IMR-90 (cell line): ENCODE measurements around the gene TUBGCP6. TPM values are rescaled to one million over a fixed set of nuclear protein-coding genes. Genes with fewer than 3 reads are reported as not detected.

Experiments
- ATAC-seq: fragments of 200-7000 bp; cut with Tn5 transposase; 2 replicates; pipeline ENCODE4 v1.9.1; 2020; ENCODE audit warnings: low read depth, mild to moderate bottlenecking, moderate library complexity
- BruUV-seq: library from RNA; stranded (reverse); fragments of 400-500 nt; replicated peaks from 2 replicates; lab custom pipeline; 2021; lab: Mats Ljungman, UMichigan
- CTCF ChIA-PET: fragments of 300-600 bp; formaldehyde crosslinking; extraction: SDS; loops from one replicate; lab custom pipeline; 2021; ENCODE audit warnings: antibody characterized with exemption; lab: Yijun Ruan, JAX
- POLR2A ChIA-PET: fragments of 300-600 bp; sonication (Branson Sonifier 250); formaldehyde crosslinking; loops from one replicate; lab custom pipeline; 2022; ENCODE audit warnings: antibody characterized with exemption; ENCODE audit not compliant: unreplicated experiment; lab: Charles Lee
- DNase-seq: peaks from one replicate; pipeline ENCODE4 v3.0.0; 2013
- H2AFZ ChIP-seq: replicated peaks from 2 replicates; pipeline ENCODE3; 2013; ENCODE audit warnings: low read length, mild to moderate bottlenecking; ENCODE audit not compliant: poor library complexity
- H2AK5ac ChIP-seq: 2 replicates; pipeline ENCODE4 v1.6.1; 2013; ENCODE audit warnings: low read depth, low read length, inconsistent platforms
- H2AK9ac ChIP-seq: replicated peaks from 2 replicates; pipeline ENCODE3; 2013; ENCODE audit warnings: mild to moderate bottlenecking, low read depth, low read length, moderate library complexity; ENCODE audit not compliant: poor library complexity
- H2BK120ac ChIP-seq: 2 replicates; pipeline ENCODE4 v1.6.1; 2013; ENCODE audit warnings: low read depth, low read length, inconsistent platforms
- H2BK15ac ChIP-seq: 3 replicates; pipeline ENCODE4 v1.6.1; 2013; ENCODE audit warnings: low read depth, low read length, inconsistent platforms
- H2BK20ac ChIP-seq: 2 replicates; pipeline ENCODE4 v1.6.1; 2013; ENCODE audit warnings: low read depth, mild to moderate bottlenecking, inconsistent platforms, low read length, moderate library complexity
- H2BK5ac ChIP-seq: 2 replicates; pipeline ENCODE4 v1.6.1; 2013; ENCODE audit warnings: mild to moderate bottlenecking, low read depth, low read length, inconsistent platforms; ENCODE audit not compliant: poor library complexity, severe bottlenecking
- H3K14ac ChIP-seq: replicated peaks from 2 replicates; pipeline ENCODE4 v1.6.1; 2013; ENCODE audit warnings: low read depth, low read length, inconsistent platforms
- H3K18ac ChIP-seq: 2 replicates; pipeline ENCODE4 v1.6.1; 2013; ENCODE audit warnings: low read depth, low read length, control low read depth
- H3K23ac ChIP-seq: 2 replicates; pipeline ENCODE4 v1.6.1; 2013; ENCODE audit warnings: low read depth, low read length, inconsistent platforms
- H3K27ac ChIP-seq: 2 replicates; pipeline ENCODE4 v1.5.1; 2013; ENCODE audit warnings: mild to moderate bottlenecking, control low read depth, low read length; ENCODE audit not compliant: insufficient read depth
- H3K27me3 ChIP-seq: 2 replicates; pipeline ENCODE4 v1.6.1; 2013; ENCODE audit warnings: low read length; ENCODE audit not compliant: control insufficient read depth, insufficient read depth
- H3K36me3 ChIP-seq: 2 replicates; pipeline ENCODE4 v1.6.1; 2013; ENCODE audit warnings: low read length, mixed read lengths; ENCODE audit not compliant: control insufficient read depth, insufficient read depth
- H3K4ac ChIP-seq: 2 replicates; pipeline ENCODE4 v1.6.1; 2013; ENCODE audit warnings: low read depth, low read length, inconsistent platforms
- H3K4me1 ChIP-seq: 2 replicates; pipeline ENCODE4 v1.6.1; 2013; ENCODE audit warnings: low read length, mixed read lengths; ENCODE audit not compliant: control insufficient read depth, insufficient read depth
- H3K4me2 ChIP-seq: 2 replicates; pipeline ENCODE4 v1.6.1; 2013; ENCODE audit warnings: low read depth, mild to moderate bottlenecking, control low read depth, low read length, moderate library complexity
- H3K4me3 ChIP-seq: 2 replicates; pipeline ENCODE4 v1.5.1; 2013; ENCODE audit warnings: low read depth, mild to moderate bottlenecking, control low read depth, low read length, moderate library complexity; ENCODE audit not compliant: insufficient read depth
- H3K56ac ChIP-seq: 2 replicates; pipeline ENCODE4 v1.6.1; 2013; ENCODE audit warnings: low read length, inconsistent platforms; ENCODE audit not compliant: insufficient read depth; ENCODE audit errors: extremely low read depth
- H3K79me1 ChIP-seq, 2 experiments: 2 replicates each; pipeline ENCODE4 v1.6.1; 2013; ENCODE audit warnings: low read length in 2 of 2, inconsistent platforms in 1 of 2, low read depth in 1 of 2
- H3K9ac ChIP-seq: 2 replicates; pipeline ENCODE4 v1.6.1; 2013; ENCODE audit warnings: low read depth, low read length, control low read depth
- H3K9me1 ChIP-seq: 2 replicates; pipeline ENCODE4 v1.6.1; 2013; ENCODE audit warnings: low read length, inconsistent platforms; ENCODE audit not compliant: insufficient read depth
- H3K9me3 ChIP-seq: 2 replicates; pipeline ENCODE4 v1.6.1; 2013; ENCODE audit warnings: low read length; ENCODE audit not compliant: control insufficient read depth, insufficient read depth
- H4K20me1 ChIP-seq: 2 replicates; pipeline ENCODE4 v1.6.1; 2013; ENCODE audit warnings: low read length, inconsistent platforms; ENCODE audit not compliant: insufficient read depth
- H4K5ac ChIP-seq: 2 replicates; pipeline ENCODE4 v1.6.1; 2013; ENCODE audit warnings: mild to moderate bottlenecking, low read depth, low read length, control low read depth
- H4K8ac ChIP-seq, 2 experiments: 2 replicates each; pipeline ENCODE4 v1.6.1; 2013; ENCODE audit warnings: low read depth in 2 of 2, low read length in 2 of 2, control low read depth in 1 of 2, inconsistent platforms in 1 of 2
- H4K91ac ChIP-seq: 2 replicates; pipeline ENCODE4 v1.6.1; 2013; ENCODE audit warnings: low read depth, low read length, inconsistent platforms; ENCODE audit not compliant: insufficient read depth
- BHLHE40 ChIP-seq: fragments of 150-350 bp; IDR thresholded peaks from 2 replicates; pipeline ENCODE4 v1.6.1; 2016; ENCODE audit warnings: mild to moderate bottlenecking, low read depth, low read length
- CEBPB ChIP-seq: IDR thresholded peaks from 2 replicates; pipeline ENCODE4 v1.6.1; 2012; ENCODE audit warnings: low read depth, low read length, improper control_type of control experiment
- CHD1 ChIP-seq: IDR thresholded peaks from 2 replicates; pipeline ENCODE4 v1.6.1; 2012; ENCODE audit warnings: low read depth, low read length, improper control_type of control experiment
- MAFK ChIP-seq: IDR thresholded peaks from 2 replicates; pipeline ENCODE4 v1.6.1; 2012; ENCODE audit warnings: low read depth, low read length, improper control_type of control experiment
- MXI1 ChIP-seq: IDR thresholded peaks from 2 replicates; pipeline ENCODE4 v1.6.1; 2012; ENCODE audit warnings: low read depth, mild to moderate bottlenecking, low read length, moderate library complexity, borderline replicate concordance
- RAD21 ChIP-seq: IDR thresholded peaks from 2 replicates; pipeline ENCODE4 v1.6.1; 2012; ENCODE audit warnings: low read length, improper control_type of control experiment
- RCOR1 ChIP-seq: IDR thresholded peaks from 2 replicates; pipeline ENCODE4 v1.6.1; 2012; ENCODE audit warnings: mild to moderate bottlenecking, low read length, improper control_type of control experiment; ENCODE audit not compliant: insufficient replicate concordance
- RFX5 ChIP-seq: IDR thresholded peaks from 2 replicates; pipeline ENCODE4 v1.8.0; 2012; ENCODE audit warnings: low read depth, mild to moderate bottlenecking, low read length, moderate library complexity
- WGBS, 2 experiments: methylation state at CpG; one replicate each; pipeline versions ENCODE4 v1.1.5 to v1.1.7; 2013; ENCODE audit warnings: missing lambda C conversion rate in 2 of 2; ENCODE audit not compliant: insufficient read length in 1 of 2; ENCODE audit errors: extremely low coverage in 2 of 2; 5-methylcytosine and 5-hydroxymethylcytosine counted together
- dilution Hi-C: fragments of 300-500 bp; cut with HindIII; formaldehyde crosslinking; loops from one replicate; pipeline ENCODE4 v1.14.3; 2018; ENCODE audit warnings: low sequenced_read_pairs; ENCODE audit not compliant: unreplicated experiment
- in situ Hi-C: fragments of 300-500 bp; cut with MboI; formaldehyde crosslinking; loops from 3 replicates; pipeline ENCODE4 v1.14.3; 2019; ENCODE audit warnings: low sequenced_read_pairs, inconsistent platforms, mixed read lengths
- intact Hi-C: fragments of 100-400 bp; cut with micrococcal nuclease; formaldehyde crosslinking; loops from 2 replicates; pipeline ENCODE4 v1.10.0; 2022
- polyA plus RNA-seq, 3 experiments: library from polyadenylated mRNA; depleted of rRNA; stranded (reverse); fragments of >200 nt; gene quantifications; 2 replicates each; pipeline ENCODE4 v1.2.3, GENCODE V29; 2012; ENCODE audit warnings: low replicate concordance in 1 of 3
- total RNA-seq: library from RNA; depleted of rRNA; stranded (reverse); fragments of >200 nt; gene quantifications from 2 replicates; pipeline ENCODE4 v1.2.3, GENCODE V29; 2012
- TF ChIP-seq, protein P1 (sequence below): fragments of 150-350 bp; IDR thresholded peaks from 2 replicates; pipeline ENCODE4 v1.6.1; 2017; ENCODE audit warnings: mild to moderate bottlenecking, antibody characterized with exemption, low read length, low read depth
- TF ChIP-seq, protein P2 (sequence below): fragments of 150-350 bp; IDR thresholded peaks from 2 replicates; pipeline ENCODE4 v1.6.1; 2016; ENCODE audit warnings: low read depth, mild to moderate bottlenecking, low read length, moderate library complexity, borderline replicate concordance
- TF ChIP-seq, protein P3 (sequence below): conservative IDR thresholded peaks from 2 replicates; pipeline ENCODE4 v1.5.1; 2012; ENCODE audit warnings: mild to moderate bottlenecking, low read depth, low read length, improper control_type of control experiment

Gene TUBGCP6
- total and polyA plus RNA-seq, 2 of the 4 experiments (the other 2 are of a cell fraction) = 10.8 to 28.6 TPM

DNA sequence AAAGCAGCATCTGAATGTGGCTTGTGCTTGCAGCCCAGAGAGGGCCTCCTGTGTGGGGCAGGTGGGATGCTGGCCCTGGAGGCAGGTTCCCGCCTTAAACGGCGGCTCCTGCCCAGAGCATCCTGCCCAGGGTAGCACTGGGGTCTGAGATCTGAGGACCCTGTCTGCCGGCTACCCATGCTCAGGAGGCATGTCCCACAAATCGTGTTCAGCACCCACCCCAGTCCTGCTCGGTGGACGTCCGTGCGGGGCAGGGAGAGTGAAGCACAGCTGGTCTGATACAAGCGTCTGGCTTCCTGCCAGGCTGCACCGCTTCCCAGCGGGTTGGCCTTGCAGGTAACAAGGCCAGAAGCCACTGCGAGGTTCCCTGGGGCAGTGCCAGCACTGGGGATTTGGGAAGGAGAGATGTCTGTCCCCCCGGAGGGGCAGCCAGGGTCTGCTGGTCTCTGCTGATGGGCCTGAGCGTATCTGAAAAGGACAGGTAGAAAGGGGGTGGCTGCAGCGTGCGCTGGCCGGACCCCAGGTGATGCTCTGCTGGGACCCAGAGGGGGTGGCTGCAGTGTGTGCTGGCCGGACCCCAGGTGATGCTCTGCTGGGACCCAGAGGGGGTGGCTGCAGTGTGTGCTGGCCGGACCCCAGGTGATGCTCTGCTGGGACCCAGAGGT is 55.5 kb downstream of the TUBGCP6 start:
- Histone ChIP-seq H2BK120ac (no peak overlapping the region), H4K91ac (no peak overlapping the region), H3K4ac (no peak overlapping the region), H3K14ac (no peak overlapping the region), H3K4me2 (no peak overlapping the region), H4K20me1 (peaks cover 35% of the 10 kb centered on the region), H2BK15ac (no peak overlapping the region), H4K5ac (no peak overlapping the region), H3K18ac (no peak overlapping the region), H2BK20ac (no peak overlapping the region), H2AK5ac (no peak overlapping the region), H3K27ac (no peak overlapping the region), H3K4me3 (no peak overlapping the region), H3K9me3 (no peaks in the 10 kb centered on the region), H2AFZ (no peak overlapping the region), H3K23ac (no peak overlapping the region), H3K56ac (no peak overlapping the region), H3K4me1 (peaks cover 23% of the 10 kb centered on the region), H3K27me3 (no peaks in the 10 kb centered on the region), H2BK5ac (no peak overlapping the region), H3K36me3 (peaks cover 16% of the 10 kb centered on the region), H3K79me1 (peaks cover 14 to 67% of the 10 kb centered on the region in 2 experiments), H2AK9ac (no peak overlapping the region), H3K9ac (no peak overlapping the region), H3K9me1 (peaks cover 7% of the 10 kb centered on the region), H4K8ac (no peak overlapping the region)
- DNase-seq = no peak
- intact Hi-C loops = no loop called here
- WGBS, 2 experiments = 76% methylated on average over 10 of the region's 20 CpGs; no CpG with 5 or more reads in 1 of the 2 experiments
- in situ Hi-C loops = no loop called here
- TF ChIP-seq, protein P1, sequence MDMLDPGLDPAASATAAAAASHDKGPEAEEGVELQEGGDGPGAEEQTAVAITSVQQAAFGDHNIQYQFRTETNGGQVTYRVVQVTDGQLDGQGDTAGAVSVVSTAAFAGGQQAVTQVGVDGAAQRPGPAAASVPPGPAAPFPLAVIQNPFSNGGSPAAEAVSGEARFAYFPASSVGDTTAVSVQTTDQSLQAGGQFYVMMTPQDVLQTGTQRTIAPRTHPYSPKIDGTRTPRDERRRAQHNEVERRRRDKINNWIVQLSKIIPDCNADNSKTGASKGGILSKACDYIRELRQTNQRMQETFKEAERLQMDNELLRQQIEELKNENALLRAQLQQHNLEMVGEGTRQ = no peak
- TF ChIP-seq CHD1 (no peak), MXI1 (no peak), RAD21 (no peak), BHLHE40 (no peak), RFX5 (no peak), RCOR1 (no peak), MAFK (no peak), CEBPB (no peak)
- TF ChIP-seq, protein P2, sequence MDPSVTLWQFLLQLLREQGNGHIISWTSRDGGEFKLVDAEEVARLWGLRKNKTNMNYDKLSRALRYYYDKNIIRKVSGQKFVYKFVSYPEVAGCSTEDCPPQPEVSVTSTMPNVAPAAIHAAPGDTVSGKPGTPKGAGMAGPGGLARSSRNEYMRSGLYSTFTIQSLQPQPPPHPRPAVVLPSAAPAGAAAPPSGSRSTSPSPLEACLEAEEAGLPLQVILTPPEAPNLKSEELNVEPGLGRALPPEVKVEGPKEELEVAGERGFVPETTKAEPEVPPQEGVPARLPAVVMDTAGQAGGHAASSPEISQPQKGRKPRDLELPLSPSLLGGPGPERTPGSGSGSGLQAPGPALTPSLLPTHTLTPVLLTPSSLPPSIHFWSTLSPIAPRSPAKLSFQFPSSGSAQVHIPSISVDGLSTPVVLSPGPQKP = no peak
- TF ChIP-seq, protein P3, sequence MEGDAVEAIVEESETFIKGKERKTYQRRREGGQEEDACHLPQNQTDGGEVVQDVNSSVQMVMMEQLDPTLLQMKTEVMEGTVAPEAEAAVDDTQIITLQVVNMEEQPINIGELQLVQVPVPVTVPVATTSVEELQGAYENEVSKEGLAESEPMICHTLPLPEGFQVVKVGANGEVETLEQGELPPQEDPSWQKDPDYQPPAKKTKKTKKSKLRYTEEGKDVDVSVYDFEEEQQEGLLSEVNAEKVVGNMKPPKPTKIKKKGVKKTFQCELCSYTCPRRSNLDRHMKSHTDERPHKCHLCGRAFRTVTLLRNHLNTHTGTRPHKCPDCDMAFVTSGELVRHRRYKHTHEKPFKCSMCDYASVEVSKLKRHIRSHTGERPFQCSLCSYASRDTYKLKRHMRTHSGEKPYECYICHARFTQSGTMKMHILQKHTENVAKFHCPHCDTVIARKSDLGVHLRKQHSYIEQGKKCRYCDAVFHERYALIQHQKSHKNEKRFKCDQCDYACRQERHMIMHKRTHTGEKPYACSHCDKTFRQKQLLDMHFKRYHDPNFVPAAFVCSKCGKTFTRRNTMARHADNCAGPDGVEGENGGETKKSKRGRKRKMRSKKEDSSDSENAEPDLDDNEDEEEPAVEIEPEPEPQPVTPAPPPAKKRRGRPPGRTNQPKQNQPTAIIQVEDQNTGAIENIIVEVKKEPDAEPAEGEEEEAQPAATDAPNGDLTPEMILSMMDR = no peak
- ChIA-PET CTCF (no interaction called here), POLR2A (no interaction called here)
- dilution Hi-C loops = no loop called here
- BruUV-seq = no TSS peak
- ATAC-seq = no peak
